GM18870 (cell line): ENCODE measurements around the gene ADIRF.
"Not testable (repeated sequence)": the region's sequence is repeated elsewhere in the genome, so short reads cannot be mapped to it uniquely, and the experiment has no call there.

ENCODE experiments used
- ATAC-seq: cut with Tn5 transposase; IDR thresholded peaks from one replicate; pipeline ENCODE4 v1.9.1; 2021; ENCODE audit warnings: moderate library complexity; ENCODE audit not compliant: unreplicated experiment

The ADIRF gene

GRCh38 chr10:86968271-86968993, at the start of gene ADIRF:
Gene ADIRF, plus strand, starts transcription at chr10:86968482. Its CDS starts 63 bp downstream, at chr10:86968545.
- ATAC-seq: no peak

- ATAC-seq: no peak
These were observed 45.7 kb upstream of the ADIRF start for GRCh38 chr10:86922553-86922961.

DNA sequence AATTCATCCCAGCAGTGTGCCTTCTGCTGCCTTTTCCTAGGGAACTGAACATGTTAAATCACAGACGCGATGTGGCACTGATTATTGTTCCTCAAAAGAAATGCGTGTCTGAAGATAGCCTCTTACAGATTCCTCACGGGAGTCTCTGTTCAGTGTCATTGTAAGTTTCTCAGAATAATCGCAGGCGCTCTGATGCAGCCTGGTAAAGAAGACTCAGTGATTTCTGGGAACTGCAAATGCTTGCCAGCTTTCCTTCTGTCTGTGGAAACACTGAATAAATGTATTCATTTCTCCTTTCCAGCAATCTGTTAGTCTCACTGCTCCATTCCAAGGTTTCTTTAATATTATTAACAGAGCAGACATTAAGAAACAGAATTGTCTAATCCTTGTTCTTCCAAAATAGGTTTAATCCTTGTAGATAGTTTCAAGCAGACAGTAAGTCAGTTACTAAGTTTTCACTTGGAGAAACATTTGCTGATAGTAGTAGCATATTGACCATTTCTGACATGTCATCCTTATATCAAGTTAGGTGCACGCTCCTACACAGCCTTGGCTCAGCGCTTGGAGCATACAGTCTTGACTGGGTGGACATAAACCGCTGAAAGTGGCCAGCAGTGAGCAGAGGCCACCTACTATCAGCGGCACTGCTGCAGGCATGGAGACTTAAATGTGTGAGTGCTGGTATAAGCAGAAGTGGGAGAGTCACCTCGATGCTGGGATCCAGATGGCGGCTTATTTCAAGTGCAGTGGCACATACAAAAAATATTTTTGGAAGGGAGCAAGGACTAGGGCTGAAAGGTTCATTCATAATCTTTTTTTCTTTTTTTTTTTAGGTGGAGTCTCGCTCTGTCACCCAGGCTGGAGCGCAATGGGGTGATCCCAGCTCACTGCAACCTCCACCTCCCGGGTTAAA, 38.6 kb upstream of the ADIRF start:
- ATAC-seq: no peak

- ATAC-seq: no peak
These were observed 36.4 kb upstream of the ADIRF start for GRCh38 chr10:86931872-86932271.

DNA sequence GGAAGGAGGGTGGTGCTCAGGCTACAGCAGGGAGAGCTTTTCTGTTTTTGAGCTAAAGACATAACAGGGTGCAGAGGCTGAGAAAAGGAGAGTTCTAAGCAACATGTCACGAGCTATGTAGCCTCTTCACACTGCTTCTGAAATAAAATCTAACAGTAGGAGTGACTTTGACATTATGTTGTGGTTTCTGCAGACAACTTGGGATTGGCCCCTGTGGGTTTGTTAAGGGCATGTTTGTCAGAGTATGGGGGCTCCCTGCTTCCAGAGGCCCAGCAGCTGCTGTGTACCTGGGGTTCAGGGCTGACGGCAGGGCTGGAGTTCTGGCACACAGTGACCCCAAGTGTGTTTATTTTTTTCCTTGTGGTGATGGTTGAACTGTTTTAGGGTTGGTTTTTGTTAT, 35.6 kb upstream of the ADIRF start:
- no peak for ATAC-seq

DNA sequence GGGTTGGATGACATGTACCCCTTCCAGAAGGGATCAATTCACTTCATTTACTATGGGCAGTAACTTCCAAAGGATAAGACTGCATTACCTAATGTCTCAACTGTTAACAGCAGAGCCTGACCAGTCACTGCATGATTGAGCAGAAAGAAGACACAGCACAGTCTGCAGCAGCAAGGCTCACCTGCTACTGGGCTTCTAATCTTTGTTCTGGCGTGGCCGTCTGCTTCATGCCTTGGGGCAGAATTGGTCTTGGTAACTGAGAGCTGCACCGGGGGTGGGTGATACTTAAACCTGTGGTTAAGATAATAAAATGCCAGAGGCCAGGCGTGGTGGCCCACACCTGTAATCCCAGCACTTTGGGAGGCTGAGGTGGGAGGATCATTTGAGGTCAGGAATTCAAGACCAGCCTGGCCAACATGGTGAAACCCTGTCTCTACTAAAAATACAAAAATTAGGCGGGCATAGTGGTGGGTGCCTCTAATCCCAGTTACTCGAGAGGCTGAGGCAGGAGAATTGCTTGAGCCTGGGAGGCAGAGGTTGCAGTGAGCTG, 34.0 kb upstream of the ADIRF start:
- not testable (repeated sequence) for ATAC-seq

DNA sequence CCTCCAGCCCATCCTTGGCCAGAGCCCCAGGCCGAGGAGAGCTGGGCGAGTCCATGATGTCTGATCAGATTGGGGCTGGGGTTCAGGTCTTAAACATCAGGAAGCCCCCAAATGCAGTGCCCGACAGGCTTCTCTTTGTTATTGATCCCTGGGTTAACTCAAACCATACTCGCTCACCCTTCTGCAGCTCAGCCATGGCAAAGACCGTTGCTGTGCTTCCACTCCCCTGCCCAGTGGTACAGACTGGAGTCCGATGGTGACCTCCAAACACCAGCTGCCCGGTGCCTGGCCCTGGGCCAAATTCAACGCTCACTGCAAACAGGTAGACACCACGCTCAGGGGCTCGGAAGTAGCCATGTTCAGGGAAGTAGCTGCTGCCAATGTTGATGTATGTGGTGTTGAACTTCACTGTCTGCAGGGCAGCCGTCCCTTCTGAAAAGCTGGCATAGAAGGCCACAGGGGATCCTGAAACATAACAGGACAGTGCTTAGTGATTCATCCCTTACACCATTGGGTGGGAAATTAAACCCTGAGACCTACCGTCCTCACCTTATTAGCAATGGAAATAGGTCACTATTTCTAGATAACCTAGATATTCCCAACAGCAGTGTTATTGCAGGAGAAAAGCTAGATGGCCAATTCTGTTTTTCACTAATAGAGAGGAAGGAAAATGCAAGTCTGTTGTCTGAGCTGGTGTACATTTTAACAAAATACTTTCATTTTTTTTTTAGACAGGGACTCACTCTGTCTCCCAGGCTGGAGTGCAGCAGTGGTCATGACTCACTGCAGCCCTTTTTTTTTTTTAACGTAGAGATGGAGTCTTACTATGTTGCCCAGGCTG, 31.4 kb upstream of the ADIRF start:
- no peak for ATAC-seq

GRCh38 chr10:86937502-86938154, 30.7 kb upstream of the ADIRF start:
- ATAC-seq: no peak

DNA sequence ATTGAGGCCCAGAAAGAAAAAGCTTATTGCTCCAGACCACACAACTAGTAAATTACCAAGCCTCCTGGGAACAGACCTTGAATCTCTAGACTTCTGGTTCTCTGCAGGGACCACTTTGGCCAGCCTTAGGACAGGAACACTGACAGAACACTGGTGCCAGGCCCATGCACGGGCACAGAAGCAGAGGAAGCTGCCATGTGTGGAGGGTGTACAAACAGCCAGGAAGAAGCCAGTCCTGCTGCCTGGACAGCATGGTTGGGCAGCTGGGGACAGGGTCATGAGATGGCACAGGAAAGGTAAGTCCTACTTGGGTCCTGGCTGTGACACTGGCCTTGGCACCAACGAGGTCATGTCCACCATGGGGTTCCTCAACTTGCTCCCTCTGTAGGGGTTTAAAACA, 30.0 kb upstream of the ADIRF start:
- no peak for ATAC-seq

- not testable (repeated sequence) for ATAC-seq
These were observed 28.2 kb upstream of the ADIRF start for GRCh38 chr10:86940076-86940475.

DNA sequence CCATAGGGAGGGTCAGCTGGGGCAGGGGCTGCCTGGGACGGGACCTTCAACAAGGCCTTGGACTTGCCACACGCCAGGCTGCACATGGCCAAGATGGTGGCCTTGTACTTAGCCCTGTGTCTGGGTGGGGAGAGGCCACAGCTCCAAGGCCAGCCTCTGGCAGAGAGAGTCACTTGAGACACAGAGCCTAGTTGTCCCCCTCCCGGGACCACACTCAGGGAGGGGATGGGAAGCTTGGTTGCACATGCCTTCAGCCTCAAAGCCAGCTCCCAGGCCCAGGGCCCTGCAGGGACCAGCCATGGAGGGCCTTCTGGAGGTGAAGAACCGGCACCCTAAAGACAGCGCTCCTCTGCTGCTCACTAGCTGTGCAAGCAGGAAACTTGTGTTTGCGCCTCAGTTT, 27.6 kb upstream of the ADIRF start:
- ATAC-seq: no peak

GRCh38 chr10:86941426-86941825, 26.9 kb upstream of the ADIRF start:
- no peak for ATAC-seq

GRCh38 chr10:86941991-86942421, 26.3 kb upstream of the ADIRF start:
- no peak for ATAC-seq

DNA sequence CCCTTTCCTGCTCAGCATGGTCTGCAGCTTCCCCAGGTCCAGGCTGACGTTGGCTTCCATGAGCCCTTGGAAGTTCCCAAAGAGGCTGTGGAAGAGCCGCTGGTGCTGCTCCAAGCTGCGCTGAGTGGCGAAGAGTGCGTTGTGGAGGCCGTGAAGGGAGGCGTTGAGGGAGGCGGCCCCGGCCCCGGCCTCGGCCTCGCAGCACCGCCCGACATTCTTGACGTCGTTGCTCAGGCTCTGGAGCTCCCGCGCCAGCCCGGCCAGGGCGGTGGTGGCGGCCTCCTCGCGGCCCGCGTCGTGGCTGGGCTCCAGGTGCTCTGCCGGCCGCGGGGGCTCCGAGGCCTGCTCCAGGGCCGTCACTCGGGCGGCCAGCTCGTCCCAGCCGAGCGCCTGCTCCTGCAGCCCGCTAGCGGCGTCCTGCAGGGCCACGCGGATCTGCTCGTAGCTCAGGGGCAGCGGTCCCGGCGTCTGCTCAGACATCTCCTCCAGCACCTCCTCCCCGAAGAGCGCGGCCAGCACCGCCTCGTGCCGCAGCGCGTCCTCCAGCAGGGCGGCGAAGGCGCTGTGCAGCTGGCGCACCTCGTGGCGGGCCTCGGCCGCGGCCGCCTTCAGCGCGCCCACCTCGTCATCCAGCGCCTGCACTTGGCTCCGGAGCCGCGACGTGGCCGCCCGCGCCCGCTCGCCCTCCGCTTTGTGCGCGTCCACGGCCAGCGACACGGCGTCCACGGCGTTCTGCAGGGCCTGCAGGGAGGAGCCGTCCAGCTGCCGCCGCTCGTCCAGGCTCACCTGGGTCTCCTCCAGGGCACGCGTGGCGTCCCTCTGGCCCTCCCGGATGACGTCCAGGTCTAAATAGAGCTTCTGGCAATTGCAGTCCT, 25.6 kb upstream of the ADIRF start:
- no peak for ATAC-seq

GRCh38 chr10:86943316-86944030, 24.8 kb upstream of the ADIRF start:
- ATAC-seq: no peak

GRCh38 chr10:86944031-86944419, 24.3 kb upstream of the ADIRF start:
- ATAC-seq: no peak

- ATAC-seq: no peak
These were observed 23.8 kb upstream of the ADIRF start for GRCh38 chr10:86944471-86944870.

GRCh38 chr10:86944907-86945306, 23.4 kb upstream of the ADIRF start:
- no peak for ATAC-seq
